PC-9 (cell line): Measurements from ENCODE around the gene ATP2B3.

Source experiments
- EZH2 ChIP-seq: fragments of 200-600 bp; sonication (generic); IDR thresholded peaks from 2 replicates; pipeline ENCODE4 v1.8.0; 2017; ENCODE audit warnings: antibody characterized with exemption, low read depth
- TF ChIP-seq, protein P1 (sequence below): fragments of 200-600 bp; sonication (generic); conservative IDR thresholded peaks from 2 replicates; pipeline ENCODE4 v1.6.1; 2017; ENCODE audit warnings: mixed run types, antibody characterized with exemption, mild to moderate bottlenecking, moderate library complexity

DNA sequence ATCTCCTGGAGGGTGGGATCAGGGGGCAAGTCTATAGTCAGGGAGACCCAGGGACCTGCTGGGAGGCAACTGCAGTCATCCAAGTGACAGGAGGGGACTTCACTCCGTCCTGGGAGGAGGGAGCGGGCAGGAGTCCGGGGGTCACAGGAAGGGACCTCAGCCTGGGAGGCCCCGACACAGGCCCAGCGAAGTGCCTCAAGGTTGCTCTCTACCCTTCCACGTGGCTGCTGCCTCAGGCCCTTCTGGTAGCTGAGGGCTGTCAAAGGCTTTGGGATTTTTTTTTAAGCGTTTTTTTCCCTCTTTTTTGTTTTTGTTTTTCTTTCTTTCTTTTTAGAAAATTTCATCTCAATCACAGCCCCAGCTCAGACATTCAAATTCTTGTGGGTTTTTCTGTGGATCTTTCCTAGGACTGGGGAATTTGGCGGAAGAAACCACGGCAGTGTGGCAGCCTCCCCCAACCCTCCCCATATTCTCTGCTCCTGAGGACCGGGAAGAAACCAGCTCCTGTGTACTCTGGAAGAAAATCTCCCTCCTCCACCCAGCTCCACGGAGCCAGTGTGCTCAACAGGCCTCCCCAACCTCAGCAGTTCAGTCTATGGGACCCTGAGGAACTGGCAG lies 45.7 kb upstream of the ATP2B3 start:
- TF ChIP-seq, protein P1, sequence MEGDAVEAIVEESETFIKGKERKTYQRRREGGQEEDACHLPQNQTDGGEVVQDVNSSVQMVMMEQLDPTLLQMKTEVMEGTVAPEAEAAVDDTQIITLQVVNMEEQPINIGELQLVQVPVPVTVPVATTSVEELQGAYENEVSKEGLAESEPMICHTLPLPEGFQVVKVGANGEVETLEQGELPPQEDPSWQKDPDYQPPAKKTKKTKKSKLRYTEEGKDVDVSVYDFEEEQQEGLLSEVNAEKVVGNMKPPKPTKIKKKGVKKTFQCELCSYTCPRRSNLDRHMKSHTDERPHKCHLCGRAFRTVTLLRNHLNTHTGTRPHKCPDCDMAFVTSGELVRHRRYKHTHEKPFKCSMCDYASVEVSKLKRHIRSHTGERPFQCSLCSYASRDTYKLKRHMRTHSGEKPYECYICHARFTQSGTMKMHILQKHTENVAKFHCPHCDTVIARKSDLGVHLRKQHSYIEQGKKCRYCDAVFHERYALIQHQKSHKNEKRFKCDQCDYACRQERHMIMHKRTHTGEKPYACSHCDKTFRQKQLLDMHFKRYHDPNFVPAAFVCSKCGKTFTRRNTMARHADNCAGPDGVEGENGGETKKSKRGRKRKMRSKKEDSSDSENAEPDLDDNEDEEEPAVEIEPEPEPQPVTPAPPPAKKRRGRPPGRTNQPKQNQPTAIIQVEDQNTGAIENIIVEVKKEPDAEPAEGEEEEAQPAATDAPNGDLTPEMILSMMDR: no peak
- TF ChIP-seq EZH2: no peak
